C4-2B (cell line): ENCODE data around the gene EIF2AK2.
"Not testable (repeated sequence)": the region's sequence is repeated elsewhere in the genome, so short reads cannot be mapped to it uniquely, and the experiment has no call there.

Source experiments
- CTCF ChIP-seq: fragments of 450-650 bp; conservative IDR thresholded peaks from 2 replicates; pipeline ENCODE4 v1.5.1; 2017; ENCODE audit warnings: mild to moderate bottlenecking
- ZFX ChIP-seq: fragments of 450-650 bp; IDR thresholded peaks from 2 replicates; pipeline ENCODE4 v1.6.1; 2017

- TF ChIP-seq CTCF, ZFX: not testable (repeated sequence)
Observed at GRCh38 chr2:37195862-37196319, 39.1 kb upstream of the EIF2AK2 start.
